Inflammatory macrophage treated with lipopolysaccharide for 4 hours (primary cell): ENCODE results near the gene LYSMD4.

ENCODE experiments used
- DNase-seq: peaks from one replicate; pipeline ENCODE4 v3.0.0-alpha.2; 2020

The LYSMD4 gene

DNA sequence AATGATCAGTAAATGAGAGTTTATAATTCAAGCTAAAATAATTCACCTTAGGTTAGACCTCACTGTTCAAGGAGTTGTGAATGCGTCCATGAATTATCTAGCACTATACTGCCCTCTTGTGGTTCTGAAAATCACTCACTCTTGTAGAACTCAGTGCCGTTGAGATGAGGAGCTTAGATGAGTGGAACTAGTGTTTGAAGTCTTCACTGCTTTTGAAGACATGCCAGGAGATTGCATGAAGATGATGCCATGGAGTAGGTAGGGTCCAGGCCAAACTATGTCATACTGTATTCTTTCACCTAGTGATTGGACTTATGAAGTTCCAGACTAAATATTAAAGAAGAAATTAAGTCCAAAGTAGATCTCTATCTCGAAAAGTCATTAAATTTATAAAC lies 28.8 kb downstream of the LYSMD4 start:
- peak; percentile 85 for DNase-seq

DNA sequence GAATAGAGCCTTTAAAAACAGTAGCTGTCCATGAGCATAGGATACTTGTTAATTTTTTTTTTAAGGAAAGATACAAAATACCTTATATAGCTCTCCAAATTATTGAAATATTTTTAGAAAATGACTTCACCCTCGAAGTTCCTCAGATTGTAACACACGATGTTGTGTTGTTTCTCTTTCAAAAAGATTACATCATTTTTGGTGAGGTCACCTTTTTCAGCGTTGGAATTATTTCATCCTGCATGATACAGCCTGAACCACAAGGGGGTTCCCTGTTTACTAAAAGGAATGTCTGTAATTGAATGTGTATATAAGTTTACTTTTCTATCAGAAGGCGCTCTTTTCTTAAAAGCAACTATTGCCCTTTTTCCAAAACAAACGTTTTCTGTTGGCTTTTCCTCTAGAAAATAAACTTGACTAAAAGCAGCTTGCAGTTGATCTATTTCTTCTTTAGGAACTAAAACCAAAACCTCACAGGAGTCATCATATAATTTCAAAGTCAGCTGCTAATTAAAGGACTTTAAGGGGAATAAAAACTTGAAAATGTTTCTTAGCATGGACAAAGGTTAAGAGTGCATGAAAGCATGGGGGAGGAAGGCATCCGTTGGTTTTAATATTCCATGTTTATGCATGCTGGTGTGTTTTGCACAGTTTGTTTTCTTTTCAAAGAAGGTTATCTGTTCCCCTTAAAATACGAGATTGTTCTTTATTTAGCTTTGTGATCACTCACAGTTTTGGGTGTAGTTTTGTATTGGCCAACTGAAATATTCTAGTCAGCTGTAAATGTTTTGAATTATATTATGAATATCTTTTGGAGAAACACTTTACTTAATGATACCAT lies 29.4 kb downstream of the LYSMD4 start:
- peak; percentile 94 for DNase-seq

DNA sequence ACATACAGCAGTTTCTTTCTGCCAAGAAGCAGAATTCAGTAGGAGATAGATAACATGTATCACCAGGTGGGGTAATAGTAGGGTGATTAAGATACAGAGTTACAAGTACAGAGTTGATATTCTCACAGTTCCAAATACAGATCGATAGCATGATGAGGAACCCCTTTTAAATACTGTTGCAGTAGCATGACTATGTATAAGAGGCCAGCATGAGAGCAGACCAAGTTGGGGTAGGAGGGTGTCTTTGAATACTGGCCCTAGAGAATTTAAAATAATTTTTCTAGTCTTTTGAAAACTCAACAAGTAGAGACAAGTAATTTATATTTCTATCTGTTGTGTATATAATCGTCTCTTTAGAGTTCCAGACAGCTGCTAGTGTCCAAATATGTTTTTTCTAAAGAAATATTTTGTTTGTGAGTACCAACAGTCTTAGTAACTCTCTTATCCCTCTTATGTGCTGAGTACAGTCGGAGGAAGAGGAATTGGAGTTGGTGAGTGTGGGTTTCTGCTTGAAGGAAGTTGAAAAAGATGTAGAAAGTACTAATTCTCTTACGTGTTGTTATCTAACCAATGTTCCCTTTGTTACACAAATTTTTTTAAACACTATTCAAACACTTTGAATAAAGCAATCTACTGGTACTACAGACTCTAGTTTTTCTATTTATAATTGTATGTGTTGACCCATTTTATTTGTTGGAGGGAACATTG lies 30.2 kb downstream of the LYSMD4 start:
- peak; percentile 71 for DNase-seq

DNA sequence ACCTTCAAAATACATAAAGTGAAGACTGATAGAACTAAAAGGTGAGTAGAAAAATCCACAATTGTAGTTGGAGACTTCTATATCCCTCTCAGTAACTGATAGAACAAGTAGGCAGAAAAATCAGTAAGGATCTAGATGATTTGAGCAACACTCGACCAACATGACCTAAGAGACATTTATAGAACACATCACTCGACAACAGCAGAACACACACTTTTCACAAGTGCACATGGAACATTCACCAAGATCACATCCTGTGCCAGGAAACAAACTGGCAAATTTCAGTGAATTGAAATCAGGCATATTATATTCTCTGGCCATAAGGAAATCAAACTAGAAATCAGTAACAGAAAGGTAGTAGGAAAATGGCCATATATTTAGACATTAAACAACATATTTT lies 37.1 kb downstream of the LYSMD4 start:
- DNase-seq: no peak

DNA sequence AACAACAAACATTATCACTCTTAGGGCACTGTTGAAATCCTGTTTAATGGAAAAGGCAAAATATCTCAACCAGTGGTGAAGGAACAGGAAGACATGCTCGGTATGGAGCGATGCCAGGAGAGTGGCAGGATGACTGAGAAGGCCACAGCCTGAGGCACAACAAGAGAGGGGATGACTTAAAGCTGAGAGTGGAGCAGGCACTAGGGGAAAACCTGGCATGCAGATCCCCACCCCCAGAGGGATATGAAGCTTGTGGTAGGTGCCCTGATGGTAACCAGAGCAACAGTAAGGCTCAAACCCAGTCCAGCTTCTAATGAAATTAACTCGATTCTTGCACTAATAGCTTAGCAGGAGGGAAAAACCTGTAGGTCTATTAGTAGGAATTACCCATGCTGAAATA lies 40.4 kb downstream of the LYSMD4 start:
- DNase-seq: no peak

DNA sequence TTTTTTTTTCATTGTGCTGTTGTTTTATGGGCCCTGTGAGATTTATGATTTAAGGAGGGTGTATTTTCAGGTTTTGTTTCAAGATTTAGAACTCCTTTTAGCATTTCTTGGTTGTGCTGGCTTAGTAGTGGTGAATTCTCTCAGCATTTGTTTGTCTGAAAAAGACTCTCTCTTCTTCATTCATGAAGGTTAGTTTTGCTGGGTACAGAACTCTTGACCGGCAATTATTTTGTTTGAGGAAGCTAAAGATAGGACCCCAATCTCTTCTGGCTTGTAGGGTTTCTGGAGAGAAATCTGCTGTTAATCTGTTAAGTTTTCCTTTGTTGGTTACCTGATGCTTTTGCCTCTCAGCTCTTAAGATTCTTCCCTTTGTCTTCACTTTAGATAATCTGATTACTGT lies 46.9 kb downstream of the LYSMD4 start:
- DNase-seq: no peak

DNA sequence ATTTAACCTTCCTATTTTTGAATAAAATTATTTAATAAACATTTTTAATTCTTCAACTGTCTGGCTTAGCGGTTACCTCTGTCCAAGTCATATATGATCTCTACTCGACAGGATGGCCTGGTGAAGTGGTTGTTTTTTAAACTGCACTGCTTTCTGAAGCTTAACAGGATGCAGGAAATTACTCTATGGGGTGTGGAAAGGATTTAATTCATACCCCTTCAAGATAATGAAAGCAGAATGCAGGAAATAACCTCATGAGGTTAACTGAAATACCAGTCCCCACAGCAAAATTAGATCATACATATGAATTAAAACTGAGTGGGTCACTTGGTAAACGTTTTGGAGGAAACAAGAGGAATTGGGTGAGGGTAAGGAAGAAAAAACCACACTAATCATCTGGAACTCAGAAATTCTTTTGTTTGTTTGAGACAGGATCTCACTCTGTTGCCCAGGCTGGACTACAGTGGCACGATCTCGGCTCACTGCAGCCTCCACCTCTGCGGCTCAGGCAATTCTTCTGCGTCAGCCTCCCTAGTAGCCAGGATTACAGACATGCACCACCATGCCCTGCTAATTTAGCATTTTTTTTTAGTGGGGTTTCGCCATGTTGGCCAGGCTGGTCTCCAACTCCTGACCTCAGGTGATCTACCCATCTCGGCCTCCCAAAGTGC lies 50.1 kb downstream of the LYSMD4 start:
- peak; percentile 13 for DNase-seq

DNA sequence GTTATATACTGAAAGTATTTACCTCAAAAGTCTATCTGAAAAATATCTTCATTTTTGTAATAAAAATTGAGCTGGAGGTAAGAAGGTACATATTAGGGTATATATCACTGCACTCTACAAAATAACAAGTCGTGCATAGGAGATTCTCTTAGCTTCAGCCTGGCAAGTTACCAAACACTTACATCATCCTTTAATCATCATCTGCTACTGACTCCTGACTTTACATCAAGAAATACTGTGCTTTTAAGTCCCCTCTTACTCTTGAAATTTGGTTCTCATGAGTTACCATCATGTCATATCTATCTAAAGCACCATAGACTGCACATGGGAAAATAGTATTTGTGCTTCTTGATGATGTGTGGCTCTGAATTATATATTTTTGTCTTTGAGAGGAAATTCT lies 50.8 kb downstream of the LYSMD4 start:
- peak; percentile 39 for DNase-seq

DNA sequence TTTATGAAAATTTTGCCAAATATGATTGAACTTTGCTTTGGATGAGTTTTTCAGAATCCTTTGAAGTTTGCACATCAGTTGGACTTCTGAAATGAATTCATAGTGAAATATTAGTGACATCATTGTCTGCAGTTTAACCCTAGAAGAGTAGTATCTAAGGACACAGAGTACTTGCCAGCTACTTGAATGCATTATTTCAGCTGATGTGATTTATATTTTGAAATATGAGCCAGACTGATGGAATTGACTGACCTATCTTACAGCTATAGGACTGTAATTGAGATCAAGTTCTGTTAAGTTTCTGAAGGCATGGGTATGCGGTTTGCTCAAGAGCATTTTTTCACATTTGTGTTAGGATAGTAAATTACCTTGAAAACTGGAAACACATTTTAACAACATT lies 51.2 kb downstream of the LYSMD4 start:
- no peak for DNase-seq

DNA sequence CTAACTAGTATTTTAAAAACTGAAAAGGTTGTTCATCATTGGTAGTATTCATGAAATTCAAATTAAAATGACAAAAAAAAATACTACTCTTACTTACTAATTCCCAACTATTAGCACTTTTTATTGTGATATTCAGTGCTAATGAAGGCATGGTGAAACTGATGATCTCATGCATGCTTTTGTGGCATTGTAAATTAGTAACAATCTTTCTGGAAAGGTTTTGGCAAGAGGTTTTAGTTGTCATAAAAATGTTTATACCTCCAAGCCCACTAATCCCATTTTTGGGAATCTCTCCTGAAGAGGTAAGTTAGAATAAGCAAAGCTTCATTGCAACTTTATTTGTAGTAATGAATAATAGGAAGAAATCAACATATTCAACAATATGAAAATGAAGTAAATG lies 53.0 kb downstream of the LYSMD4 start:
- DNase-seq: no peak

DNA sequence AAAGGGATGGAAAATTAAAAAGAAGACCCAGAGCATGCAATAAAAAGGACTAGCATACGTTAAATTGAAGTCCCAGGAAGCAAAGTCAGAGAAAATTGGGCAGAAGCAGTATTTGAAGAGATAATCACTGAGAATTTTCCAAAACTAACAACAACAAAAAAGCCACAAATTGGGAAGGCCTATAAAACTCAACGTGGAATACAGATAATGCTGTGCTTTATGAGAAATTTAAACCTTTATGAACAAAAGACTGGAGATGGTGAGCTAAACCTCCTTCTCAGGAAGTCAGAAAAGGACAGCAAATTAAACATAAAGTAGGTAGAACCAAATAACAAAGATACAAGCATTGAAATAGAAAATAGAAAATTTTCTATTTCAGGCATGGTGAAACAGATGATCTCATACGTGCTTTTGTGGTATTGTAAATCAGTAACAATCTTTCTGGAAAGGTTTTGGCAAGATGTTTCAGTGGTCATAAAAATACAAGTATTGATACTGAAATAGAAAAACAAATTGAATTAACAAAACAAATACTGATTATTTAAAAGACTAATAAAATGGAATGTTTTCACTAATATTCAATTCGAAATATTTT lies 55.6 kb downstream of the LYSMD4 start:
- DNase-seq: no peak
